HFF-Myc (cell line): ENCODE data around the gene LSM7.
"Not testable (repeated sequence)": the region's sequence is repeated elsewhere in the genome, so short reads cannot be mapped to it uniquely, and the experiment has no call there.

ENCODE experiments used
- DNase-seq: peaks from one replicate; pipeline ENCODE4 v3.0.0-alpha.2; 2011; ENCODE audit warnings: low read depth; ENCODE audit errors: extremely low read depth
- H3K4me3 ChIP-seq: replicated peaks from 2 replicates; pipeline ENCODE4 v1.5.1; 2011; ENCODE audit warnings: low read depth, mild to moderate bottlenecking, control low read depth, low read length
- CTCF ChIP-seq: IDR thresholded peaks from 2 replicates; pipeline ENCODE4 v1.5.1; 2012; ENCODE audit warnings: mild to moderate bottlenecking, low read depth, low read length, control low read depth; ENCODE audit errors: missing control alignments

Gene LSM7

GRCh38 chr19:2353887-2354592, 25.7 kb upstream of the LSM7 start:
- H3K4me3 ChIP-seq, result no peak overlapping the region
- no peak for TF ChIP-seq CTCF
- DNase-seq, result no peak

GRCh38 chr19:2353159-2353886, 24.9 kb upstream of the LSM7 start:
- DNase-seq, result no peak
- TF ChIP-seq CTCF, result no peak
- H3K4me3 ChIP-seq, result no peak overlapping the region

- H3K4me3 ChIP-seq, result no peak overlapping the region
- no peak for TF ChIP-seq CTCF
- DNase-seq, result no peak
Observed at GRCh38 chr19:2352121-2352520, 23.7 kb upstream of the LSM7 start.

DNA sequence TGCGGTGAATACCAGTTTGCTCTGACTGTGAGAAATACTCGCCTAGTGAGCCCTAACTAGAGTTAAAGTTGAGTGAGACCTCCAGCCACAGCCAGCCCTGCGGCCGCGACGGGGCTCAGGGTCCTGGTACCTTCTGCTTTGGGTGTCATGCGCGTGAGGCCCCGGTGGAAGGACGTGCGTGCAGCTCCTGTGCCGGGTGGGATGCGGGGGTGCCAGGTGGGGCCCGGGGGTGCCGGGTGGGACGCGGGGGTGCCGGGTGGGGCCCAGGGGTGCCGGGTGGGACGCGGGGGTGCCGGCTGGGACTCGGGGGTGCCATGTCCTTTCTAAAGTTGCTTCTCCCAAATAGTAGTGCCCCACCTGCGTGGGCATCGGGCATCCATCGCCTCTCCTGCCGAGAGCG, 23.2 kb upstream of the LSM7 start:
- no peak for TF ChIP-seq CTCF
- no peak for DNase-seq

DNA sequence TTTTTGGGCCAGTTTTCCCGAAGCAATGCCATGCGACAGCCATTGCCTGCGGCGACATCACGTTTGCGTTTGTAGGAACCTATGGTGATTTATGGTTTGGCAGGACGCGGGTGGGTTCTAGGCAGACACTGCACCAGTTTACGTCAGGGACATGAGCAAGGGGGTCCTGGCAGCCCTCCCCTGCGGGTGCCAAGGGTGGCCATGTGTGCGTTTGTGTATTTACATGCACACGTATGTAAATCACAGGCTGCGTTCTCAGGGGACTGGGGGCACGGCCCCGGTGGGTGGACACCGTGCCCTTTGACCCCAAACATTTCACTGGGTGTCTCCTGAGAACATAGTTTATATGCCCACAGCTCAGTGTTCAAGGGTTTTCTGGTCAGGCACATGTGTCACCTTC, 22.3 kb upstream of the LSM7 start:
- no peak for TF ChIP-seq CTCF
- H3K4me3 ChIP-seq, result no peak overlapping the region
- DNase-seq, result no peak

More for the DNA sequence above, 23.2 kb upstream of the LSM7 start:
- no peak overlapping the region for H3K4me3 ChIP-seq

DNA sequence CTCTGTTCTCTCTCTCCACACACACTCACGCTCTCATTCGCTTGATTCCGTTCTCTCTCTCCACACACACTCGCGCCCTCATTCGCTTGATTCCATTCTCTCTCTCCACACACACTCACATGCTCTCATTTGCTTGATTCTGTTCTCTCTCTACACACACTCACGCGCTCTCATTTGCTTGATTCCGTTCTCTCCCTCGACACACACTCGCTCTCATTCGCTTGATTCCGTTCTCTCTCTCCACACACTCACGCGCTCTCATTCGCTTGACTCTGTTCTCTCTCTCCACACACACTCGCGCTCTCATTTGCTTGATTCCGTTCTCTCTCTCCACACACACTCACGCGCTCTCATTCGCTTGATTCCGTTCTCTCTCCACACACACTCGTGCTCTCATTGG, 21.4 kb upstream of the LSM7 start:
- not testable (repeated sequence) for DNase-seq, H3K4me3 ChIP-seq

DNA sequence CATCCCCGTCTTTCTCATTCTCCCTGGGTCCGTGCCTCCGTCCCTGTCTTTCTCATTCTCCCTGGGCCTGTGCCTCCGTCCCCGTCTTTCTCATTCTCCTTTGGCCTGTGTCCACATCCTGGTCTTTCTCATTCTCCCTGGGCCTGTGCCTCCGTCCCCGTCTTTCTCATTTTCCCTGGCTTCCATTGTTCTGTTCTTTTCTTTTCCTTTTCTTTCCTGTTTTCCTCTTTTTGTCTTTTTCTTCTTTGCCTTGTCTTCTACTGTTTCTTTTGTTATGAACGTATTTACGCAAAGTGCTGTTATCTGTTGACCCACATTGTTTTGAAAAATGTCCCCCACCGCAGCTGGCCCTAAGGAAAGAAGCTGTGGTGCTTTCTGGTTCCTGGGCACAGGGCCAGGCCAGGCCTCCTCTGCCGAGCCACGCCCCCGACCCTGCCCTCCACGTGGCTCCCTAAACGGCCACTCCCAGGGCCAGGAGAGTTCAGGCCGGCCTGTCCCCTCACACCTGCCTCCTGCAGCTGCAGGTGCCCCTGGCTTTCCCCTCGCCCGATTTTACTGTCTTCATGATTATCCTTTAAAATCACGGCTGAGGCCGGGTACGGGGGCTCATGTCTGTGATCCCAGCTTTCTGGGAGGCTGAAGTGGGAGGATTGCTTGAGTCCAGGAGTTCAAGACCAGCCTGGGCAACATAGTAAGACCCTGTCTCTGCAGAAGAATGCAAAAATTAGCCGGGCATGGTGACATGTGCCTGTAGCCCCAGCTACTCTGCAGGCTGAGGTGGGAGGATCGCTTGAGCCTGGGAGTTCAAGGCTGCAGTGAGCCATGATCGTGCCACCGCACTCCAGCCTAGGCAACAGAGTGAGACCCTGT, 17.6 kb upstream of the LSM7 start:
- H3K4me3 ChIP-seq, result no peak overlapping the region
- DNase-seq, result no peak
- no peak for TF ChIP-seq CTCF
